Keratinocyte (primary cell): ENCODE results near the gene SLK. TPM values are rescaled to one million over a fixed set of nuclear protein-coding genes. Genes with fewer than 3 reads are reported as not detected.

Experiments
- DNase-seq: peaks from one replicate; pipeline ENCODE4 v3.0.0-alpha.2; 2011; ENCODE audit warnings: low read depth, missing footprints, low spot score
- FAIRE-seq: peaks from 2 replicates; lab custom pipeline; 2011; peaks lifted over from hg19 to GRCh38; lab: Jason Lieb, UNC
- H2AFZ ChIP-seq: 2 replicates; pipeline ENCODE4 v1.6.0; 2012; ENCODE audit warnings: low read length, control low read depth, inconsistent platforms; ENCODE audit not compliant: control insufficient read depth
- H3K27ac ChIP-seq: 2 replicates; pipeline ENCODE4 v1.5.1; 2011; ENCODE audit warnings: low read length; ENCODE audit not compliant: control insufficient read depth, insufficient read depth
- H3K27me3 ChIP-seq: 3 replicates; pipeline ENCODE4 v1.6.0; 2011; ENCODE audit warnings: low read length; ENCODE audit not compliant: control insufficient read depth, insufficient read depth; ENCODE audit errors: extremely low read depth
- H3K36me3 ChIP-seq, 2 experiments: 2 replicates in 1 of 2; 3 replicates in 1 of 2; pipeline ENCODE4 v1.5.1; 2011; ENCODE audit warnings: low read length in 2 of 2, mild to moderate bottlenecking in 1 of 2; ENCODE audit not compliant: control insufficient read depth in 2 of 2, insufficient read depth in 2 of 2; ENCODE audit errors: extremely low read depth in 1 of 2
- H3K4me1 ChIP-seq: 3 replicates; pipeline ENCODE4 v1.5.1; 2011; ENCODE audit warnings: low read length; ENCODE audit not compliant: control insufficient read depth, insufficient read depth; ENCODE audit errors: extremely low read depth
- H3K4me2 ChIP-seq: 3 replicates; pipeline ENCODE4 v1.6.0; 2011; ENCODE audit warnings: low read depth, low read length; ENCODE audit not compliant: control insufficient read depth, insufficient read depth; ENCODE audit errors: extremely low read depth
- H3K4me3 ChIP-seq, 3 experiments: fragments of 200-600 bp in 1 of 3; sonication (generic) in 1 of 3; 2 replicates in 2 of 3; 3 replicates in 1 of 3; pipeline ENCODE4 v1.5.1; 2011 to 2016; ENCODE audit warnings: low read length in 3 of 3, mild to moderate bottlenecking in 3 of 3, control low read depth in 2 of 3, inconsistent platforms in 1 of 3, low read depth in 1 of 3, mixed read lengths in 1 of 3, mixed run types in 1 of 3, moderate library complexity in 1 of 3; ENCODE audit not compliant: control insufficient read depth in 2 of 3, insufficient read depth in 2 of 3; ENCODE audit errors: extremely low read depth in 1 of 3
- H3K79me2 ChIP-seq: 2 replicates; pipeline ENCODE4 v1.6.0; 2012; ENCODE audit warnings: low read length; ENCODE audit not compliant: control insufficient read depth, insufficient read depth
- H3K9ac ChIP-seq: 3 replicates; pipeline ENCODE4 v1.6.0; 2011; ENCODE audit warnings: low read length; ENCODE audit not compliant: control insufficient read depth, insufficient read depth; ENCODE audit errors: extremely low read depth
- H3K9me1 ChIP-seq: 3 replicates; pipeline ENCODE4 v1.6.0; 2011; ENCODE audit warnings: low read length; ENCODE audit not compliant: control insufficient read depth, insufficient read depth; ENCODE audit errors: extremely low read depth
- H3K9me3 ChIP-seq: 2 replicates; pipeline ENCODE4 v1.5.1; 2012; ENCODE audit warnings: low read depth, low read length; ENCODE audit not compliant: control insufficient read depth
- H4K20me1 ChIP-seq: 3 replicates; pipeline ENCODE4 v1.6.0; 2011; ENCODE audit warnings: low read length; ENCODE audit not compliant: control insufficient read depth, insufficient read depth; ENCODE audit errors: extremely low read depth
- EZH2 ChIP-seq: IDR thresholded peaks from one replicate; pipeline ENCODE4 v1.6.1; 2012; ENCODE audit warnings: inconsistent platforms, mild to moderate bottlenecking, low read length, moderate library complexity
- dilution Hi-C: fragments of 300-500 bp; cut with MboI; formaldehyde crosslinking; loops from one replicate; pipeline ENCODE4 v1.7.0; 2020; ENCODE audit warnings: low sequenced_read_pairs; ENCODE audit not compliant: extremely low pct_ligation_motif_present
- polyA plus RNA-seq, 5 experiments: library from polyadenylated mRNA; depleted of rRNA in 3 of 5; stranded (reverse) in 3 of 5; stranded (forward) in 1 of 5; unstranded in 1 of 5; fragments of >200 nt; gene quantifications; 1 replicate in 1 of 5; 2 replicates in 3 of 5; 3 replicates in 1 of 5; pipeline versions ENCODE4 v1.2.1 to v1.2.3, GENCODE V29; 2011 to 2012; ENCODE audit warnings: missing spikeins in 2 of 5, low read depth in 1 of 5, low replicate concordance in 1 of 5
- TF ChIP-seq, protein P1 (sequence below), 3 experiments: IDR thresholded peaks in 1 of 3; conservative IDR thresholded peaks in 1 of 3; optimal IDR thresholded peaks in 1 of 3; 2 replicates in 2 of 3; 3 replicates in 1 of 3; pipeline versions ENCODE3 to v1.5.1; 2011; ENCODE audit warnings: low read length in 3 of 3, mild to moderate bottlenecking in 3 of 3, moderate library complexity in 2 of 3, control low read depth in 1 of 3, inconsistent platforms in 1 of 3; ENCODE audit not compliant: insufficient read depth in 2 of 3; ENCODE audit errors: extremely low read depth in 1 of 3

Gene SLK
- polyA plus RNA-seq, 1 donor (not counting 4 experiments of a cell fraction or from before 2014, with no cell fraction given), result 36.7 TPM

DNA sequence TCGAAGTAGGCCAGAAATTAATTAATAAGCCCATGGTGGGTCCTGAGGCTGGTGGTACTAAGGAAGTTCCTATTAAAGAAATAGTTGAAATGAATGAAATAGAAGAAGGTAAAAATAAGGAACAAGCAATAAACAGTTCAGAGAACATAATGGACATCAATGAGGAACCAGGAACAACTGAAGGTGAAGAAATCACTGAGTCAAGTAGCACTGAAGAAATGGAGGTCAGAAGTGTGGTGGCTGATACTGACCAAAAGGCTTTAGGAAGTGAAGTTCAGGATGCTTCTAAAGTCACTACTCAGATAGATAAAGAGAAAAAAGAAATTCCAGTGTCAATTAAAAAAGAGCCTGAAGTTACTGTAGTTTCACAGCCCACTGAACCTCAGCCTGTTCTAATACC lies 36.0 kb downstream of the SLK start:
- no peaks in the 10 kb centered on the region for H3K4me1 ChIP-seq
- no peak overlapping the region for H3K9ac ChIP-seq
- no peaks in the 10 kb centered on the region for H4K20me1 ChIP-seq
- dilution Hi-C loops, result no loop called here
- peaks cover 1% of the 10 kb centered on the region for H3K79me2 ChIP-seq
- H3K27ac ChIP-seq, result no peak overlapping the region
- peaks cover 25 to 33% of the 10 kb centered on the region in 2 experiments for H3K36me3 ChIP-seq
- H3K9me3 ChIP-seq, result no peaks in the 10 kb centered on the region
- no peaks in the 10 kb centered on the region for H3K27me3 ChIP-seq
- H3K4me3 ChIP-seq, result no peak overlapping the region
- no peak overlapping the region for H3K4me2 ChIP-seq
- H2AFZ ChIP-seq, result no peak overlapping the region
- no peak for FAIRE-seq
- no peak for DNase-seq
- no peaks in the 10 kb centered on the region for H3K9me1 ChIP-seq
- TF ChIP-seq, protein P1, sequence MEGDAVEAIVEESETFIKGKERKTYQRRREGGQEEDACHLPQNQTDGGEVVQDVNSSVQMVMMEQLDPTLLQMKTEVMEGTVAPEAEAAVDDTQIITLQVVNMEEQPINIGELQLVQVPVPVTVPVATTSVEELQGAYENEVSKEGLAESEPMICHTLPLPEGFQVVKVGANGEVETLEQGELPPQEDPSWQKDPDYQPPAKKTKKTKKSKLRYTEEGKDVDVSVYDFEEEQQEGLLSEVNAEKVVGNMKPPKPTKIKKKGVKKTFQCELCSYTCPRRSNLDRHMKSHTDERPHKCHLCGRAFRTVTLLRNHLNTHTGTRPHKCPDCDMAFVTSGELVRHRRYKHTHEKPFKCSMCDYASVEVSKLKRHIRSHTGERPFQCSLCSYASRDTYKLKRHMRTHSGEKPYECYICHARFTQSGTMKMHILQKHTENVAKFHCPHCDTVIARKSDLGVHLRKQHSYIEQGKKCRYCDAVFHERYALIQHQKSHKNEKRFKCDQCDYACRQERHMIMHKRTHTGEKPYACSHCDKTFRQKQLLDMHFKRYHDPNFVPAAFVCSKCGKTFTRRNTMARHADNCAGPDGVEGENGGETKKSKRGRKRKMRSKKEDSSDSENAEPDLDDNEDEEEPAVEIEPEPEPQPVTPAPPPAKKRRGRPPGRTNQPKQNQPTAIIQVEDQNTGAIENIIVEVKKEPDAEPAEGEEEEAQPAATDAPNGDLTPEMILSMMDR (optimal IDR thresholded peaks at IDR 0.05 in 1 of 3, IDR thresholded peaks at IDR 0.05 in 1 of 3, conservative IDR thresholded peaks at IDR 0.05 in 1 of 3; ENCODE audit: extremely low read depth in 1 of 3, insufficient read depth in 2 of 3, low read length in 3 of 3), result no peak
- no peak for TF ChIP-seq EZH2

DNA sequence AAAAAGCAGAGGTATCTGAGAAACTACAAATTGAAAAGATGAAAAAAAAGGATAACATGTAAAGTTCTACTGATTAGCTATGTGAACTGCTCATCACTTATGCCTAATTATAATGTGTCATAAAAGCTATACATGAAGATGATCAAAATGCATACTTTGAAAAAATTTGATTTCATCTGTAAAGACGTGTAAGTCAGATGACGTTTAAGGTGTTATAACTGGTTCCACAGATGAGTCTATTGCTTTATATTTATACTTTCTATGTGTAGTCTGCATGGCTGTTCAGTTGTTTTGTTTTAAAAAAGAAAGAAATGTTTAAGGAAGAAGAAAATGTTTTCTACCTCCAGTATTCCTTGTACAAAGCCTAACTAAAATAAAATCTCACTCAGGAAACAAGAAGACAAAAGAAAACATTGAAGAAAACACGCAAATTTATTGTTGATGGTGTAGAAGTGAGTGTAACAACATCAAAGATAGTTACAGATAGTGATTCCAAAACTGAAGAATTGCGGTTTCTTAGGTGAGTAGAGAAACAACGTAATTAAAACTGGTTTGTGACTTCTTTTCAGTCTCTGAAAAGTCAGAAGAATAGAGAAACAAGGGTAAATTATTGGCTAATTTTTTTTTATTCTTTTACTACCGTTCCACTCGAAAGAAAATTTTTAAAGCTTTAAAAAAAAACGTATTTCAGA lies 38.4 kb downstream of the SLK start:
- TF ChIP-seq, protein P1 (optimal IDR thresholded peaks at IDR 0.05 in 1 of 3, IDR thresholded peaks at IDR 0.05 in 1 of 3, conservative IDR thresholded peaks at IDR 0.05 in 1 of 3; ENCODE audit: extremely low read depth in 1 of 3, insufficient read depth in 2 of 3, low read length in 3 of 3), result no peak
- no peak for TF ChIP-seq EZH2
- H3K4me3 ChIP-seq, result no peak overlapping the region
- H3K4me2 ChIP-seq, result no peak overlapping the region
- H3K9me3 ChIP-seq, result no peaks in the 10 kb centered on the region
- H3K36me3 ChIP-seq, result peaks cover 27 to 30% of the 10 kb centered on the region in 2 experiments
- no peaks in the 10 kb centered on the region for H3K9me1 ChIP-seq
- no peaks in the 10 kb centered on the region for H3K27me3 ChIP-seq
- H3K79me2 ChIP-seq, result no peaks in the 10 kb centered on the region
- no peak overlapping the region for H2AFZ ChIP-seq
- dilution Hi-C loops, result no loop called here
- no peak overlapping the region for H3K27ac ChIP-seq
- FAIRE-seq, result no peak
- H3K4me1 ChIP-seq, result no peaks in the 10 kb centered on the region
- H3K9ac ChIP-seq, result no peak overlapping the region
- DNase-seq, result no peak
- no peaks in the 10 kb centered on the region for H4K20me1 ChIP-seq
